Stomach (tissue), 4 donors: ENCODE data around the gene ITPRID1.

Experiments
- CTCF ChIP-seq, 7 experiments: fragments of 450-650 bp in 4 of 7; fragments of 200-600 bp in 3 of 7; sonication (generic) in 3 of 7; IDR thresholded peaks; one replicate each; pipeline ENCODE4 v1.5.1; 2016 to 2019; ENCODE audit warnings: antibody characterized with exemption in 7 of 7, control low read depth in 2 of 7, mild to moderate bottlenecking in 1 of 7
- EP300 ChIP-seq: sonication (generic); formaldehyde crosslinking; IDR thresholded peaks from one replicate; pipeline ENCODE4 v1.6.1; 2017; ENCODE audit warnings: antibody characterized with exemption
- POLR2A ChIP-seq, 4 donors: fragments of 450-650 bp; IDR thresholded peaks; one replicate each; pipeline ENCODE4 v1.6.1; 2016; ENCODE audit warnings: antibody characterized with exemption in 4 of 4, control low read depth in 2 of 4, mild to moderate bottlenecking in 1 of 4, moderate library complexity in 1 of 4
- POLR2AphosphoS5 ChIP-seq, 3 donors: sonication (generic); formaldehyde crosslinking; IDR thresholded peaks; one replicate each; pipeline ENCODE4 v1.6.1; 2016; ENCODE audit warnings: antibody characterized with exemption in 3 of 3

GRCh38 chr7:31640381-31640780 lies 126.5 kb downstream of the ITPRID1 start:
- TF ChIP-seq CTCF (IDR thresholded peaks at IDR 0.05) = no peak
- no peak for TF ChIP-seq POLR2AphosphoS5 (IDR thresholded peaks at IDR 0.05)
- TF ChIP-seq EP300 = no peak
- no peak for TF ChIP-seq POLR2A (IDR thresholded peaks at IDR 0.05)
